ENCODE data around the gene SLC39A7. TPM values are rescaled to one million over a fixed set of nuclear protein-coding genes. Genes with fewer than 3 reads are reported as not detected.

Gene SLC39A7
- polyA plus RNA-seq, 1 donor (not counting 4 experiments of a cell fraction or from before 2014, with no cell fraction given) = 54.0 TPM

GRCh38 chr6:33181141-33181540 lies 19.5 kb upstream of the SLC39A7 start:
- Histone ChIP-seq H3K4me2 (ENCODE audit: control insufficient read depth, extremely low read depth, insufficient read depth, low read depth, low read length) (no peak overlapping the region), H4K20me1 (ENCODE audit: control insufficient read depth, extremely low read depth, insufficient read depth, low read length) (no peaks in the 10 kb centered on the region), H3K9me1 (ENCODE audit: control insufficient read depth, extremely low read depth, insufficient read depth, low read length) (no peaks in the 10 kb centered on the region), H3K27ac (ENCODE audit: control insufficient read depth, insufficient read depth, low read length) (no peak overlapping the region), H3K27me3 (ENCODE audit: control insufficient read depth, extremely low read depth, insufficient read depth, low read length) (no peaks in the 10 kb centered on the region), H3K36me3 (ENCODE audit: control insufficient read depth in 2 of 2, extremely low read depth in 1 of 2, insufficient read depth in 2 of 2, low read length in 2 of 2) (no peaks in the 10 kb centered on the region), H3K4me1 (ENCODE audit: control insufficient read depth, extremely low read depth, insufficient read depth, low read length) (no peaks in the 10 kb centered on the region), H3K4me3 (ENCODE audit: control insufficient read depth in 2 of 3, extremely low read depth in 1 of 3, insufficient read depth in 2 of 3, low read depth in 1 of 3, low read length in 3 of 3) (no peak overlapping the region), H3K79me2 (ENCODE audit: control insufficient read depth, insufficient read depth, low read length) (no peaks in the 10 kb centered on the region), H3K9me3 (ENCODE audit: control insufficient read depth, low read depth, low read length) (no peaks in the 10 kb centered on the region), H2AFZ (ENCODE audit: control insufficient read depth, low read length) (no peak overlapping the region), H3K9ac (ENCODE audit: control insufficient read depth, extremely low read depth, insufficient read depth, low read length) (no peak overlapping the region)
- dilution Hi-C loops (cut with MboI; ENCODE audit: extremely low pct_ligation_motif_present, low sequenced_read_pairs) = no loop called here
- TF ChIP-seq CTCF (optimal IDR thresholded peaks at IDR 0.05 in 1 of 3, IDR thresholded peaks at IDR 0.05 in 1 of 3, conservative IDR thresholded peaks at IDR 0.05 in 1 of 3; ENCODE audit: extremely low read depth in 1 of 3, insufficient read depth in 2 of 3, low read length in 3 of 3) = no peak
- TF ChIP-seq EZH2 (IDR thresholded peaks at IDR 0.05; ENCODE audit: low read length) = no peak
- no peak for DNase-seq (ENCODE audit: low read depth, low spot score)
- FAIRE-seq = no peak

- TF ChIP-seq CTCF (optimal IDR thresholded peaks at IDR 0.05 in 1 of 3, IDR thresholded peaks at IDR 0.05 in 1 of 3, conservative IDR thresholded peaks at IDR 0.05 in 1 of 3; ENCODE audit: extremely low read depth in 1 of 3, insufficient read depth in 2 of 3, low read length in 3 of 3) (no peak), EZH2 (IDR thresholded peaks at IDR 0.05; ENCODE audit: low read length) (no peak)
- dilution Hi-C loops (cut with MboI; ENCODE audit: extremely low pct_ligation_motif_present, low sequenced_read_pairs) = no loop called here
- H3K36me3 ChIP-seq (ENCODE audit: control insufficient read depth in 2 of 2, extremely low read depth in 1 of 2, insufficient read depth in 2 of 2, low read length in 2 of 2) = no peaks in the 10 kb centered on the region
- H3K79me2 ChIP-seq (ENCODE audit: control insufficient read depth, insufficient read depth, low read length) = no peaks in the 10 kb centered on the region
- H3K27ac ChIP-seq (ENCODE audit: control insufficient read depth, insufficient read depth, low read length) = no peak overlapping the region
- no peak for FAIRE-seq
- H4K20me1 ChIP-seq (ENCODE audit: control insufficient read depth, extremely low read depth, insufficient read depth, low read length) = no peaks in the 10 kb centered on the region
- H3K9me3 ChIP-seq (ENCODE audit: control insufficient read depth, low read depth, low read length) = no peaks in the 10 kb centered on the region
- H3K4me3 ChIP-seq (ENCODE audit: control insufficient read depth in 2 of 3, extremely low read depth in 1 of 3, insufficient read depth in 2 of 3, low read depth in 1 of 3, low read length in 3 of 3) = no peak overlapping the region
- H3K9ac ChIP-seq (ENCODE audit: control insufficient read depth, extremely low read depth, insufficient read depth, low read length) = no peak overlapping the region
- no peak for DNase-seq (ENCODE audit: low read depth, low spot score)
- H3K4me1 ChIP-seq (ENCODE audit: control insufficient read depth, extremely low read depth, insufficient read depth, low read length) = no peaks in the 10 kb centered on the region
- no peaks in the 10 kb centered on the region for H3K27me3 ChIP-seq (ENCODE audit: control insufficient read depth, extremely low read depth, insufficient read depth, low read length)
- peak overlapping the region; percentile 79 for H2AFZ ChIP-seq (ENCODE audit: control insufficient read depth, low read length)
- no peaks in the 10 kb centered on the region for H3K9me1 ChIP-seq (ENCODE audit: control insufficient read depth, extremely low read depth, insufficient read depth, low read length)
- no peak overlapping the region for H3K4me2 ChIP-seq (ENCODE audit: control insufficient read depth, extremely low read depth, insufficient read depth, low read depth, low read length)
These were observed 17.5 kb upstream of the SLC39A7 start for GRCh38 chr6:33183071-33183683.
